SK-N-SH (cell line): Measurements from ENCODE around the gene P4HA3. TPM values are rescaled to one million over a fixed set of nuclear protein-coding genes. Genes with fewer than 3 reads are reported as not detected.

Source experiments
- CTCF ChIA-PET: fragments of 300-600, 350-600 bp; formaldehyde crosslinking; extraction: SDS; loops from one replicate; lab custom pipeline; 2021; lab: Yijun Ruan, JAX
- POLR2A ChIA-PET: fragments of 350-600 bp; sonication (Branson Sonifier 250); formaldehyde crosslinking; extraction: SDS; loops from one replicate; lab custom pipeline; 2020; ENCODE audit warnings: antibody characterized with exemption, inconsistent platforms; lab: Yijun Ruan, JAX
- DNase-seq: peaks from one replicate; pipeline ENCODE4 v3.0.0; 2012
- H2AFZ ChIP-seq: fragments of 200-600 bp; sonication (generic); 2 replicates; pipeline ENCODE4 v1.8.1; 2016; ENCODE audit warnings: antibody characterized with exemption, mild to moderate bottlenecking, low read depth
- H3F3A ChIP-seq: fragments of 200-600 bp; sonication (generic); replicated peaks from 2 replicates; pipeline ENCODE3; 2016; ENCODE audit warnings: antibody characterized with exemption, mild to moderate bottlenecking; ENCODE audit not compliant: insufficient read depth
- H3K27ac ChIP-seq, 2 experiments: fragments of 200-500 bp in 1 of 2; fragments of 200-600 bp in 1 of 2; sonication (Bioruptor generic) in 1 of 2; sonication (generic), shearing (Covaris generic) in 1 of 2; 2 replicates each; pipeline versions ENCODE4 v1.5.1 to v1.6.1; 2014 to 2016; ENCODE audit warnings: low read depth in 2 of 2, inconsistent platforms in 1 of 2, low read length in 1 of 2, mild to moderate bottlenecking in 1 of 2, mixed read lengths in 1 of 2
- H3K27me3 ChIP-seq: fragments of 200-600 bp; sonication (generic), shearing (Covaris generic); 2 replicates; pipeline ENCODE4 v1.6.1; 2016; ENCODE audit warnings: mixed run types; ENCODE audit not compliant: insufficient read depth
- H3K36me3 ChIP-seq, 2 experiments: fragments of 200-500 bp in 1 of 2; fragments of 200-600 bp in 1 of 2; sonication (Bioruptor generic) in 1 of 2; sonication (generic) in 1 of 2; replicated peaks in 1 of 2; 2 replicates each; pipeline versions ENCODE3 to v1.5.1; 2014 to 2016; ENCODE audit warnings: low read length in 1 of 2, mild to moderate bottlenecking in 1 of 2; ENCODE audit not compliant: insufficient read depth in 2 of 2, control insufficient read depth in 1 of 2
- H3K4me1 ChIP-seq, 2 experiments: fragments of 200-500 bp in 1 of 2; fragments of 200-600 bp in 1 of 2; sonication (Bioruptor generic) in 1 of 2; sonication (generic), shearing (Covaris generic) in 1 of 2; 2 replicates each; pipeline versions ENCODE4 v1.5.1 to v1.6.1; 2014 to 2016; ENCODE audit warnings: low read depth in 1 of 2, low read length in 1 of 2, mixed run types in 1 of 2; ENCODE audit not compliant: insufficient read depth in 2 of 2, control insufficient read depth in 1 of 2
- H3K4me2 ChIP-seq: fragments of 200-600 bp; sonication (generic), shearing (Covaris generic); 2 replicates; pipeline ENCODE4 v1.6.1; 2017; ENCODE audit warnings: mixed run types
- H3K4me3 ChIP-seq, 2 experiments: fragments of 200-500 bp in 1 of 2; fragments of 200-600 bp in 1 of 2; sonication (Bioruptor generic) in 1 of 2; sonication (generic), shearing (Covaris generic) in 1 of 2; 2 replicates each; pipeline versions ENCODE4 v1.5.1 to v1.8.1; 2014 to 2016; ENCODE audit warnings: low read depth in 2 of 2, inconsistent platforms in 1 of 2, low read length in 1 of 2, mild to moderate bottlenecking in 1 of 2, mixed read lengths in 1 of 2, moderate library complexity in 1 of 2
- H3K79me2 ChIP-seq: fragments of 200-600 bp; sonication (generic); 2 replicates; pipeline ENCODE4 v1.8.1; 2017; ENCODE audit warnings: mild to moderate bottlenecking; ENCODE audit not compliant: insufficient read depth
- H3K9ac ChIP-seq: fragments of 200-600 bp; sonication (generic); 2 replicates; pipeline ENCODE4 v1.6.1; 2017; ENCODE audit warnings: mixed run types
- H3K9me2 ChIP-seq: fragments of 200-600 bp; sonication (generic); 2 replicates; pipeline ENCODE4 v1.6.1; 2017; ENCODE audit warnings: mixed run types
- H3K9me3 ChIP-seq: fragments of 200-600 bp; sonication (generic); 2 replicates; pipeline ENCODE4 v1.6.1; 2017; ENCODE audit warnings: mixed run types, mild to moderate bottlenecking, moderate library complexity
- H4K20me1 ChIP-seq: fragments of 200-600 bp; sonication (generic); 2 replicates; pipeline ENCODE4 v1.6.1; 2017; ENCODE audit warnings: mild to moderate bottlenecking, mixed run types; ENCODE audit not compliant: insufficient read depth
- EP300 ChIP-seq, 2 experiments: IDR thresholded peaks; 2 replicates each; pipeline versions ENCODE4 v1.4.0 to v1.6.1; 2012; ENCODE audit warnings: borderline replicate concordance in 1 of 2, low read depth in 1 of 2, low read length in 1 of 2
- EZH2phosphoT487 ChIP-seq: fragments of 200-600 bp; sonication (generic); IDR thresholded peaks from 2 replicates; pipeline ENCODE4 v1.6.1; 2017; ENCODE audit warnings: low read depth, mixed run types, mild to moderate bottlenecking, antibody characterized with exemption, moderate library complexity, borderline replicate concordance
- FOSL2 ChIP-seq: IDR thresholded peaks from 2 replicates; pipeline ENCODE4 v1.4.0; 2012; ENCODE audit warnings: low read depth, mild to moderate bottlenecking, moderate library complexity, borderline replicate concordance
- FOXJ3 ChIP-seq: sonication (generic); formaldehyde crosslinking; IDR thresholded peaks from 2 replicates; pipeline ENCODE4 v1.5.1; 2020; ENCODE audit warnings: mild to moderate bottlenecking, missing genetic modification reagents
- GABPA ChIP-seq: IDR thresholded peaks from 2 replicates; pipeline ENCODE4 v1.4.0; 2012; ENCODE audit warnings: low read depth, mild to moderate bottlenecking
- GATA2 ChIP-seq: sonication (generic); formaldehyde crosslinking; IDR thresholded peaks from 2 replicates; pipeline ENCODE4 v1.5.0; 2020; ENCODE audit warnings: mild to moderate bottlenecking, missing genetic modification reagents
- MEF2A ChIP-seq: IDR thresholded peaks from 2 replicates; pipeline ENCODE4 v1.4.0; 2012; ENCODE audit warnings: low read depth, borderline replicate concordance
- NFIC ChIP-seq: IDR thresholded peaks from 2 replicates; pipeline ENCODE4 v1.4.0; 2012; ENCODE audit warnings: borderline replicate concordance
- NRF1 ChIP-seq: IDR thresholded peaks from 2 replicates; pipeline ENCODE4 v1.6.1; 2012; ENCODE audit warnings: low read depth, mild to moderate bottlenecking, low read length
- RXRA ChIP-seq: IDR thresholded peaks from 2 replicates; pipeline ENCODE4 v1.4.0; 2012; ENCODE audit warnings: low read depth, mild to moderate bottlenecking, borderline replicate concordance
- SMC3 ChIP-seq: IDR thresholded peaks from 2 replicates; pipeline ENCODE4 v1.6.1; 2012; ENCODE audit warnings: low read depth, low read length, improper control_type of control experiment
- TCF12 ChIP-seq: IDR thresholded peaks from 2 replicates; pipeline ENCODE4 v1.4.0; 2012
- TEAD4 ChIP-seq: IDR thresholded peaks from 2 replicates; pipeline ENCODE4 v1.4.0; 2012; ENCODE audit warnings: mild to moderate bottlenecking, borderline replicate concordance; ENCODE audit not compliant: insufficient read depth
- YY1 ChIP-seq: IDR thresholded peaks from 2 replicates; pipeline ENCODE4 v1.4.0; 2012; ENCODE audit warnings: low read depth, mild to moderate bottlenecking
- WGBS: methylation state at CpG from one replicate; pipeline ENCODE4 v1.1.6; 2017; ENCODE audit warnings: low lambda C conversion rate; 5-methylcytosine and 5-hydroxymethylcytosine counted together
- polyA plus RNA-seq, 3 experiments: library from polyadenylated mRNA; depleted of rRNA; stranded (reverse); fragments of >200 nt; gene quantifications; 2 replicates each; pipeline ENCODE4 v1.2.3, GENCODE V29; 2012
- TF ChIP-seq, protein P1 (sequence below): IDR thresholded peaks from 2 replicates; pipeline ENCODE4 v1.4.0; 2012; ENCODE audit warnings: low read depth
- TF ChIP-seq, protein P2 (sequence below): fragments of 150-350 bp; IDR thresholded peaks from 2 replicates; pipeline ENCODE4 v1.6.1; 2016; ENCODE audit warnings: mild to moderate bottlenecking, low read depth, low read length
- TF ChIP-seq, protein P3 (sequence below): IDR thresholded peaks from 2 replicates; pipeline ENCODE4 v1.4.0; 2012; ENCODE audit warnings: low read depth, borderline replicate concordance

Gene P4HA3
- polyA plus RNA-seq, 1 of the 3 experiments (the other 2 are of a cell fraction), result 8.4 TPM

DNA sequence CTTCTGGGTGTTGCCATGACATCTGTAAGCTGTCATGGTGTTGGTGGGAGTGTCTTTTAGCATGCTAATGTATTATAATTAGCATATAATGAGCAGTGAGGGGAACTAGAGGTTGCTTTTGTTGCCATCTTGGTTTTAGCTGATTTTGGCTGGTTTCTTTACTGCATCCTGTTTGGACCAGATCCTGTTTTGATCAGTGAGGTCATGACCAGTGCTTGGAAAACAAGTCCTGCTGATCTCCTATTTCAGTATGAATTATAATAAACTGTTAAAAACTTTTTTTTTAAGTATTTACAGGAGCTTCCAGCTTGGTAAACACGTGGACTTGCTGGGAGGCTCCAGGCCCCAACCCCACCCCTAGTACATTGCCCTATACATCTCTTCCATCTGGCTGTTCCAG is 30.5 kb upstream of the P4HA3 start:
- CTCF ChIA-PET, result no interaction called here
- H3K4me3 ChIP-seq, result no peak overlapping the region

DNA sequence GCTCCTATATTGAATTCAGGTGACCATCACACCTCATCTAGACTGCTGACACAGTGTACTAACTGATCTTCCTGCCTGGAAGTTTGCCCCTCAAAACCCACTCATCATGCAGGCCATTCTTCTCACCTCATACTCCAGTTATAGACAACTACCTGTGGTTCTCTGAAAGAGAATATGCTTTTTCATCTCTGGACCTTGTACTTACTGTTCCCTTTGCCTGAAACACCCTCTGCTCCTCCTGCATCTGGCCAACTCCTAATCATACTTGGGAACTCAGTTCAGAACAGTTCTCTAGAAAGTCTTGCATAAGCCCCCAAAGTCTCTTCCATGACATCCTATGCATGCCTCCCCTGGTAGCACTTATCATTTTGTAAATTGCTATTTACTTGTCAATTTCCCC is 28.2 kb upstream of the P4HA3 start:
- H3K4me1 ChIP-seq, result no peaks in the 10 kb centered on the region; a peak in 1 of 4 replicates

More for the DNA sequence above, 30.5 kb upstream of the P4HA3 start:
- Histone ChIP-seq H3K9me2 (no peaks in the 10 kb centered on the region), H2AFZ (no peak overlapping the region), H3K79me2 (no peaks in the 10 kb centered on the region), H4K20me1 (no peaks in the 10 kb centered on the region), H3K4me1 (no peaks in the 10 kb centered on the region), H3K27me3 (no peaks in the 10 kb centered on the region), H3K9ac (no peak overlapping the region), H3K36me3 (peaks cover 15 to 51% of the 10 kb centered on the region in 2 experiments), H3F3A (no peaks in the 10 kb centered on the region), H3K4me2 (no peak overlapping the region), H3K27ac (no peak overlapping the region), H3K9me3 (no peaks in the 10 kb centered on the region)
- 62% methylated on average over 1 of the region's 1 CpG for WGBS
- no peak for DNase-seq
- POLR2A ChIA-PET, result no interaction called here
- TF ChIP-seq NFIC, result no peak

More for the DNA sequence above, 28.2 kb upstream of the P4HA3 start:
- Histone ChIP-seq H3K9ac (no peak overlapping the region), H3K27me3 (no peaks in the 10 kb centered on the region), H3K79me2 (no peaks in the 10 kb centered on the region), H3K9me3 (no peaks in the 10 kb centered on the region), H3F3A (no peaks in the 10 kb centered on the region), H3K4me2 (no peak overlapping the region), H3K9me2 (no peaks in the 10 kb centered on the region; the same call in 1 of the 2 replicates), H3K27ac (no peak overlapping the region), H2AFZ (no peak overlapping the region), H3K4me3 (no peak overlapping the region), H4K20me1 (no peaks in the 10 kb centered on the region), H3K36me3 (peaks cover 12 to 59% of the 10 kb centered on the region in 2 experiments)
- ChIA-PET POLR2A (no interaction called here), CTCF (no interaction called here)
- no peak for DNase-seq
- TF ChIP-seq FOXJ3 (CRISPR knock-in tag) (no peak), MEF2A (no peak), NRF1 (no peak), SMC3 (no peak), FOSL2 (no peak), GATA2 (CRISPR knock-in tag) (no peak), TEAD4 (no peak), EP300 (IDR thresholded peaks at IDR 0.05; ENCODE audit: borderline replicate concordance in 1 of 2, low read depth in 1 of 2, low read length in 1 of 2) (no peak), RXRA (no peak), GABPA (no peak), EZH2phosphoT487 (no peak), TCF12 (no peak), YY1 (no peak)
- TF ChIP-seq, protein P1, sequence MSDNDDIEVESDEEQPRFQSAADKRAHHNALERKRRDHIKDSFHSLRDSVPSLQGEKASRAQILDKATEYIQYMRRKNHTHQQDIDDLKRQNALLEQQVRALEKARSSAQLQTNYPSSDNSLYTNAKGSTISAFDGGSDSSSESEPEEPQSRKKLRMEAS, result no peak
- TF ChIP-seq, protein P2, sequence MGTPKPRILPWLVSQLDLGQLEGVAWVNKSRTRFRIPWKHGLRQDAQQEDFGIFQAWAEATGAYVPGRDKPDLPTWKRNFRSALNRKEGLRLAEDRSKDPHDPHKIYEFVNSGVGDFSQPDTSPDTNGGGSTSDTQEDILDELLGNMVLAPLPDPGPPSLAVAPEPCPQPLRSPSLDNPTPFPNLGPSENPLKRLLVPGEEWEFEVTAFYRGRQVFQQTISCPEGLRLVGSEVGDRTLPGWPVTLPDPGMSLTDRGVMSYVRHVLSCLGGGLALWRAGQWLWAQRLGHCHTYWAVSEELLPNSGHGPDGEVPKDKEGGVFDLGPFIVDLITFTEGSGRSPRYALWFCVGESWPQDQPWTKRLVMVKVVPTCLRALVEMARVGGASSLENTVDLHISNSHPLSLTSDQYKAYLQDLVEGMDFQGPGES, result no peak
- TF ChIP-seq, protein P3, sequence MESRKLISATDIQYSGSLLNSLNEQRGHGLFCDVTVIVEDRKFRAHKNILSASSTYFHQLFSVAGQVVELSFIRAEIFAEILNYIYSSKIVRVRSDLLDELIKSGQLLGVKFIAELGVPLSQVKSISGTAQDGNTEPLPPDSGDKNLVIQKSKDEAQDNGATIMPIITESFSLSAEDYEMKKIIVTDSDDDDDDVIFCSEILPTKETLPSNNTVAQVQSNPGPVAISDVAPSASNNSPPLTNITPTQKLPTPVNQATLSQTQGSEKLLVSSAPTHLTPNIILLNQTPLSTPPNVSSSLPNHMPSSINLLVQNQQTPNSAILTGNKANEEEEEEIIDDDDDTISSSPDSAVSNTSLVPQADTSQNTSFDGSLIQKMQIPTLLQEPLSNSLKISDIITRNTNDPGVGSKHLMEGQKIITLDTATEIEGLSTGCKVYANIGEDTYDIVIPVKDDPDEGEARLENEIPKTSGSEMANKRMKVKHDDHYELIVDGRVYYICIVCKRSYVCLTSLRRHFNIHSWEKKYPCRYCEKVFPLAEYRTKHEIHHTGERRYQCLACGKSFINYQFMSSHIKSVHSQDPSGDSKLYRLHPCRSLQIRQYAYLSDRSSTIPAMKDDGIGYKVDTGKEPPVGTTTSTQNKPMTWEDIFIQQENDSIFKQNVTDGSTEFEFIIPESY, result no peak
